Thyroid gland (tissue), 4 donors: ENCODE measurements around the gene CHST4. TPM values are rescaled to one million over a fixed set of nuclear protein-coding genes. Genes with fewer than 3 reads are reported as not detected.

Source experiments
- DNase-seq, 2 donors: peaks; one replicate each; pipeline ENCODE4 v3.0.0-alpha.2; 2019
- H3K27ac ChIP-seq, 3 donors: fragments of 200-600 bp; sonication (generic); 1 replicate in 2 of 3; 2 replicates in 1 of 3; pipeline ENCODE4 v1.5.1; 2016 to 2019; ENCODE audit warnings: mild to moderate bottlenecking in 1 of 3, moderate library complexity in 1 of 3
- H3K27me3 ChIP-seq: fragments of 200-600 bp; sonication (generic); one replicate; pipeline ENCODE4 v1.5.1; 2019
- H3K36me3 ChIP-seq, 2 donors: fragments of 200-600 bp; sonication (generic); one replicate each; pipeline ENCODE4 v1.5.1; 2016 to 2019
- H3K4me1 ChIP-seq, 2 donors: fragments of 200-600 bp; sonication (generic); one replicate each; pipeline ENCODE4 v1.5.1; 2017 to 2019
- H3K4me3 ChIP-seq, 3 donors: fragments of 200-600 bp; sonication (generic); replicated peaks in 1 of 3; 1 replicate in 2 of 3; 2 replicates in 1 of 3; pipeline ENCODE4 v1.5.1; 2016; ENCODE audit warnings: mild to moderate bottlenecking in 1 of 3
- H3K9me3 ChIP-seq: fragments of 200-600 bp; sonication (generic); one replicate; pipeline ENCODE4 v1.5.1; 2017
- POLR2A ChIP-seq, 2 donors: fragments of 450-650 bp; IDR thresholded peaks; one replicate each; pipeline ENCODE4 v1.6.1; 2017; ENCODE audit warnings: antibody characterized with exemption in 2 of 2, mild to moderate bottlenecking in 2 of 2, moderate library complexity in 1 of 2
- WGBS, 2 donors: methylation state at CpG; one replicate each; pipeline ENCODE4 v1.1.5; 2017; 5-methylcytosine and 5-hydroxymethylcytosine counted together
- intact Hi-C: fragments of 100-400 bp; cut with DNase I; formaldehyde crosslinking; loops from one replicate; pipeline ENCODE4 v1.15.1; 2023
- total RNA-seq, 4 donors: library from RNA; depleted of rRNA; stranded (reverse); fragments of >200 nt; gene quantifications; one replicate each; pipeline ENCODE4 v1.2.3, GENCODE V29; 2016
- TF ChIP-seq, protein P1 (sequence below), 6 experiments: fragments of 200-600 bp in 3 of 6; fragments of 450-650 bp in 3 of 6; sonication (generic) in 3 of 6; IDR thresholded peaks; one replicate each; pipeline ENCODE4 v1.5.1; 2016 to 2019; ENCODE audit warnings: antibody characterized with exemption in 6 of 6, mild to moderate bottlenecking in 2 of 6, inconsistent platforms in 1 of 6, moderate library complexity in 1 of 6

The CHST4 gene
- total RNA-seq, 4 donors from 2014 or later = not detected

DNA sequence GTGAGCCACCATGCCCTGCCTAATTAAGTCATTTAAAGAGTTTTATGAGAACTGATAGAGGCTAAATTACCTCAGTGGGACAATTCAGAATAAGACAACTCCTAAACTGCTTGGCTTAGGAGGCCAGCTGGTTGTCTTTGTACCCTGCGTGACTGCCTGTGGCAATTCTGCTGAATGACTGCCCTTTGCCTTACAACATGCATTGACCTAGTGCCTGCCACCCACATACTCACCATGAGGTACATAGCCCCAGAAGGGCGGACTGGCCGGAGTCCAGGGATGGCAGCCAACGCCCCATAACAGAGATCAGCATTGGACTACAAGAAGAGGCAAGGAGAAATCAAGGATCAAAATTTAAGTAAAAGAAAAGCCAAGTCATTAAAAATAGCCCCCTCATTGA, 43.4 kb downstream of the CHST4 start:
- Histone ChIP-seq H3K9me3 (no peaks in the 10 kb centered on the region), H3K4me3 (no peak overlapping the region), H3K4me1 (peaks cover 4 to 8% of the 10 kb centered on the region in 2 donors), H3K27ac (no peak overlapping the region), H3K36me3 (no peaks in the 10 kb centered on the region), H3K27me3 (no peaks in the 10 kb centered on the region)
- TF ChIP-seq POLR2A (IDR thresholded peaks at IDR 0.05) = no peak
- TF ChIP-seq, protein P1, sequence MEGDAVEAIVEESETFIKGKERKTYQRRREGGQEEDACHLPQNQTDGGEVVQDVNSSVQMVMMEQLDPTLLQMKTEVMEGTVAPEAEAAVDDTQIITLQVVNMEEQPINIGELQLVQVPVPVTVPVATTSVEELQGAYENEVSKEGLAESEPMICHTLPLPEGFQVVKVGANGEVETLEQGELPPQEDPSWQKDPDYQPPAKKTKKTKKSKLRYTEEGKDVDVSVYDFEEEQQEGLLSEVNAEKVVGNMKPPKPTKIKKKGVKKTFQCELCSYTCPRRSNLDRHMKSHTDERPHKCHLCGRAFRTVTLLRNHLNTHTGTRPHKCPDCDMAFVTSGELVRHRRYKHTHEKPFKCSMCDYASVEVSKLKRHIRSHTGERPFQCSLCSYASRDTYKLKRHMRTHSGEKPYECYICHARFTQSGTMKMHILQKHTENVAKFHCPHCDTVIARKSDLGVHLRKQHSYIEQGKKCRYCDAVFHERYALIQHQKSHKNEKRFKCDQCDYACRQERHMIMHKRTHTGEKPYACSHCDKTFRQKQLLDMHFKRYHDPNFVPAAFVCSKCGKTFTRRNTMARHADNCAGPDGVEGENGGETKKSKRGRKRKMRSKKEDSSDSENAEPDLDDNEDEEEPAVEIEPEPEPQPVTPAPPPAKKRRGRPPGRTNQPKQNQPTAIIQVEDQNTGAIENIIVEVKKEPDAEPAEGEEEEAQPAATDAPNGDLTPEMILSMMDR (IDR thresholded peaks at IDR 0.05) = no peak
- intact Hi-C loops = no loop called here
- no peak for DNase-seq
- 93 to 97% methylated on average over 4 of the region's 4 CpGs for WGBS, 2 donors

DNA sequence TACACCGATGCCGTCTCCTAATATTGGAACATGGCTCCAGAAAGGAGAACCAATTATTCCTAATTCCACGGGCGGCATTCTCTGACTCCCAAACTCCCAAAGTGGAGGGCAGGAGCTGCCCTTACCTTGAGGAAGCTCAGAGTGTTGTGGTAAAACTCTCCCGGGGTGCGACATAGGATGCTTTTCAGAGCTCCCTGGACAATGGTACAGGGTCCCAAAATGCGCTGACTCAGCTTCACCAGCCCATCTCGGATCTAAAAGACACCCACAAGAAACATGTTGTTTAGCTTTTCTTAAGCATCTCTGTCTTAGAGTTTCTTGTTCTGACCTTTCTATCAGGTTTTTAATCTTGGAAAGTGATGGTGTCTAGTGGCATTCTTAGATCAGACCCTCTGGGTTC, 43.9 kb downstream of the CHST4 start:
- no peaks in the 10 kb centered on the region for H3K27me3 ChIP-seq
- peaks cover 4 to 8% of the 10 kb centered on the region in 2 donors for H3K4me1 ChIP-seq
- WGBS, 2 donors = 91 to 96% methylated on average over 8 of the region's 8 CpGs
- H3K9me3 ChIP-seq = no peaks in the 10 kb centered on the region
- TF ChIP-seq POLR2A (IDR thresholded peaks at IDR 0.05) = no peak
- TF ChIP-seq, protein P1 (IDR thresholded peaks at IDR 0.05) = no peak
- intact Hi-C loops = no loop called here
- no peak overlapping the region for H3K4me3 ChIP-seq
- DNase-seq = no peak
- H3K36me3 ChIP-seq = no peaks in the 10 kb centered on the region
- no peak overlapping the region for H3K27ac ChIP-seq

DNA sequence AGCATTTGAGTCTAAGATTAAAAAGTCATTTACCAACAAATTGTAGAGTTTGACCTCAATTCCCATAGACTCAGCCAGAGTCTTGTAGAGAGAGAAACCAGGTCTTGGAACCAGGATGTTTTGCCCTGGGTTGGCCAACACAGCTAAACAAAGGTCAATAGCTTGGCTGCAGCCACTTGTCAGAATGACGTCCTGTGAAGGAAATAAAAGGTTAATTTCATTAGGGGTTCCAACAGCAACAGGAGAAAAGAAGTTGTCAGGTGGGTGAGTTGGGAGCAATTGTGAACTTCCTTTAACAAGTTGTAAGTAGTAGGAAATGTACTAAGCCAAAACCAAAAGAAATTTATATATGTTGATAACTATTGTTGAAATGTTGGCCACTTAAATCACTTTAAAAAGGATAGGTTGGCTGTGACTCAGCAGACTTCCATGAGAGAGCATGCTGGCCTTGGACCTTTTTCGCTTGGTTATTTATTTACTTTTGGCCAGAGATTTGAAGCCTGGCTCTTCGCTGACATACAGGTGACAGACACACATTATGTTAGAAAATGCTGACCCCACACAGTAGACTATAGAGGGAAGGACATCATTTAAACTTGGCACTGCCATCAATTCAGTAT, 46.4 kb downstream of the CHST4 start:
- intact Hi-C loops = no loop called here
- H3K9me3 ChIP-seq = no peaks in the 10 kb centered on the region
- peaks cover 4% of the 10 kb centered on the region in 2 donors for H3K4me1 ChIP-seq
- WGBS, 2 donors = 72 to 73% methylated on average over 3 of the region's 3 CpGs
- no peaks in the 10 kb centered on the region for H3K27me3 ChIP-seq
- H3K4me3 ChIP-seq = no peak overlapping the region
- H3K36me3 ChIP-seq = no peaks in the 10 kb centered on the region
- no peak overlapping the region for H3K27ac ChIP-seq
- TF ChIP-seq, protein P1 (IDR thresholded peaks at IDR 0.05) = no peak
- TF ChIP-seq POLR2A (IDR thresholded peaks at IDR 0.05) = no peak
- DNase-seq = no peak

- Histone ChIP-seq H3K27ac (no peak overlapping the region), H3K4me1 (no peaks in the 10 kb centered on the region), H3K4me3 (no peak overlapping the region), H3K9me3 (no peaks in the 10 kb centered on the region), H3K36me3 (no peaks in the 10 kb centered on the region), H3K27me3 (no peaks in the 10 kb centered on the region)
- TF ChIP-seq POLR2A (IDR thresholded peaks at IDR 0.05) = no peak
- TF ChIP-seq, protein P1 (IDR thresholded peaks at IDR 0.05) = no peak
- intact Hi-C loops = no loop called here
- no peak for DNase-seq
- 88 to 89% methylated on average over 5 of the region's 5 CpGs for WGBS, 2 donors
Observed at GRCh38 chr16:71573387-71574094, 47.3 kb downstream of the CHST4 start.

- no peaks in the 10 kb centered on the region for H3K4me1 ChIP-seq
- TF ChIP-seq, protein P1 (IDR thresholded peaks at IDR 0.05) = no peak
- TF ChIP-seq POLR2A (IDR thresholded peaks at IDR 0.05) = no peak
- H3K4me3 ChIP-seq = no peak overlapping the region
- H3K36me3 ChIP-seq = no peaks in the 10 kb centered on the region
- intact Hi-C loops = no loop called here
- no peak for DNase-seq
- H3K9me3 ChIP-seq = no peaks in the 10 kb centered on the region
- no peak overlapping the region for H3K27ac ChIP-seq
- no peaks in the 10 kb centered on the region for H3K27me3 ChIP-seq
Observed at GRCh38 chr16:71574702-71575101, 48.5 kb downstream of the CHST4 start.
